HG02981 (cell line): ENCODE results near the gene OR1K1.
"Not testable (repeated sequence)": the region's sequence is repeated elsewhere in the genome, so short reads cannot be mapped to it uniquely, and the experiment has no call there.

Source experiments
- ATAC-seq: cut with Tn5 transposase; IDR thresholded peaks from one replicate; pipeline ENCODE4 v1.9.1; 2021; ENCODE audit warnings: mild to moderate bottlenecking, moderate library complexity; ENCODE audit not compliant: unreplicated experiment

OR1K1 gene

GRCh38 chr9:122800066-122801060 lies at the start of gene OR1K1:
TSS of gene OR1K1 (plus strand) at chr9:122800123. CDS start at chr9:122800123, 0 bp downstream.
- ATAC-seq = no peak

- ATAC-seq = no peak
Observed at GRCh38 chr9:122754825-122755224, 45.1 kb upstream of the OR1K1 start.

- ATAC-seq = no peak
Observed at GRCh38 chr9:122767817-122768216, 32.1 kb upstream of the OR1K1 start.

DNA sequence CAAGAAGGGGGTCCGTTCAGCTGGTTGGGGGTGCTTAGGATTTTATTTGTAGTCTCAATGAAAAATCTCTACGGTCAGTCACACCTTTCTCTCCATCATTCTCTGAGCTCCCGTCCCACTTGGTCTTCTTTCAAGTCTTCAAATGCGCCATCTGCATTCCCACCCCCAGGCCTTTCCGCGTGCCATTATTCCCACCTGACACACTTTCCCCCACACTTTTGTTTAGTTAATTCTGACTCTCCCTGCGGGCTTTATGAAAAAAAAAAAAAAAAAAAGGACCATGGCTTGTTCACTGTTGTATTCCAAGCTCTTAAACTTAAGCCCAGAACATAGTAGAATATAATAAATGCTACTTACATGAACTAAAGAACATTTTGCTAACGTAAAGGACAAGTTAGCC lies 22.9 kb upstream of the OR1K1 start:
- no peak for ATAC-seq

DNA sequence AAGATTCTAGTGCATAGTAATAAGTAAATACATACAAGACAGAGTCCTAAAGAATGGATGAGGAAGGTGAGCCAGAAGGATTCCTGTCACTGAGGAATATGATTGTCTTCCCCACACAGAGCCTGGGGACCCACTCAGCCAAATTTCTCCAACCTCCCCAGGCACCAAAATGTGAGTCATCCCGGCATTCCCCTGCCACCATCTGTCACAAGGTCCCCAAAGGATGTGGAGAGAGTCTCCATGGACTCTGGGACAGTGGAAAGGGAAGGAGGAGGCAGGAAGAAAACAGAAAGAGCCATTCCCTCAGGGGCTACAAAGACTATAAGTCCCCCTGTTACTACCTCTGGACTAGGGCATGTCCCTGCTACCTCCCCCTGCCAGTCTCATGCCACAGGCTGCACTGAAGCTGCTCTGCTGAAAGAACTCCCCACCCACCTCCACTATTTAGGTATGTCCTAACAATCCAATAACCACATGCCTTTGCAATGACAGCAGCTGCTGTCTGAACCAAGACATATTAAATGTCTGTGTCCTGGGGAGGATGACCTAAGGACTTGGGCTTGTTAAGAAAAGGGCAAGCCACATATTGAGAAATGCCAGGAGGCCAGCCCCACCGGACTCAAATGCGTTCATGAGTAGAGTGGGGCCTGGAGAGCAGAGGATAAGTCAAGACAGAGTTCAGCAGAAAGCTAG lies 21.8 kb upstream of the OR1K1 start:
- ATAC-seq = no peak

- no peak for ATAC-seq
Observed at GRCh38 chr9:122779181-122779580, 20.7 kb upstream of the OR1K1 start.

DNA sequence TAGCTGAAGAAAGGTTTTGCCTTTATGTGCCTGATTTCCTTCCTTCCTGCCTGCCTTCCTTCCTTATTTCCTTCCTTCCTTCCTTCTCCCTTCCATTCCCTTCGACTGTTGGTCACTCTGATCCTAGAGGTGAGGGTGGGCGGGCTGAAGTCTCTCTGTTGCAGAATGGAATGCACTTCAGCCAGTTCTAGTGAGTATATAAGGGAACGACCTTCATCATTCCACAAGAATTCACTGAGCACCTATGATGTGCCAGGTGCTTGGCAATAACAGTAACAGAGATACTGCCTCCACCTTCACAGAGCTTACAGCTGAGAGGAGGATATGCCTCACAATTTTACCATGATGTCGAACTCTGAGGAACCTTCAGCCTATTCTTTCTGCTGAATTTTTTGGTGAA lies 19.9 kb upstream of the OR1K1 start:
- ATAC-seq = no peak

- ATAC-seq = no peak
Observed at GRCh38 chr9:122781671-122782070, 18.3 kb upstream of the OR1K1 start.

- ATAC-seq = no peak
Observed at GRCh38 chr9:122785269-122785668, 14.7 kb upstream of the OR1K1 start.

DNA sequence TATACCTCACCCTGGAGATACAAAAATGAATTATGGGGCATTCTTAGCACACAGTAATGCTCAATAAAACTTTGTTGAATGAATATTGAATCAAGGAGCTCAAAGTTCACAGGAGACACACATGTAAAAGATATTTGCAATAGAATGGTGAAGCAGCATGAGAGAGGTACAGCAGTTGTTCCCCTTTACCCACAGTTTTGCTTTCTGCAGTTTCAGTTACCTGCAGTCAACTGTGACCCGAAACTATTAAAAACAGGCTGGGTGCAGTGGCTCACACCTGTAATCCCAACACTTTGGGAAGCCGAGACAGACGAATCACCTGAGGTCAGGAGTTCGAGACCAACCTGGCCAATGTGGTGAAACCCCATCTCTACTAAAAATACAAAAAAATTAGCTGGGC lies 13.6 kb upstream of the OR1K1 start:
- no peak for ATAC-seq

GRCh38 chr9:122788831-122789230 lies 11.1 kb upstream of the OR1K1 start, which contains the start of gene OR5C1:
TSS of gene OR5C1 (plus strand) at chr9:122788933. CDS start at chr9:122788933, 0 bp downstream.
- no peak for ATAC-seq

DNA sequence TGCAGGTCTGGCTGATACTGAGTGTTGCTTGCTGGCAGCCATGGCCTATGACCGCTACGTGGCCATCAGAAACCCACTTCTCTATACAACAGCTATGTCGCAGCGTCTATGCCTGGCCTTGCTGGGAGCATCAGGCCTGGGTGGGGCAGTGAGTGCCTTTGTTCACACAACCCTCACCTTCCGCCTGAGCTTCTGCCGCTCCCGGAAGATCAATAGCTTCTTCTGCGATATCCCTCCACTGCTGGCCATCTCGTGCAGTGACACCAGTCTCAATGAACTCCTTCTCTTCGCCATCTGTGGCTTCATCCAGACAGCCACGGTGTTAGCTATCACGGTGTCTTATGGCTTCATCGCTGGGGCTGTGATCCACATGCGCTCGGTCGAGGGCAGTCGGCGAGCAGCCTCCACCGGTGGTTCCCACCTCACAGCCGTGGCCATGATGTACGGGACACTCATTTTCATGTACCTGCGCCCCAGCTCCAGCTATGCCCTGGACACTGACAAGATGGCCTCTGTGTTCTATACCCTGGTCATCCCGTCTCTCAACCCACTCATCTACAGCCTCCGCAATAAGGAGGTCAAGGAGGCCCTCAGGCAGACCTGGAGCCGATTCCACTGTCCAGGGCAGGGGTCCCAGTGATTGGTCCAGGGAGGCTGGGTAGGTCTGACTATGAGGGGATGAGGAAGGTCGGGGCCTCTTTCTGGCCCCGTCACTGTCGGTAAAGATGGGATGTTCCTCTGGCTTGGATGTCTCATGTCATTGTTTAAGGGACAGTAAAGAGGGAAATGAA lies 10.5 kb upstream of the OR1K1 start:
- ATAC-seq = no peak

- no peak for ATAC-seq
Observed at GRCh38 chr9:122791872-122792669, 7.9 kb upstream of the OR1K1 start.

DNA sequence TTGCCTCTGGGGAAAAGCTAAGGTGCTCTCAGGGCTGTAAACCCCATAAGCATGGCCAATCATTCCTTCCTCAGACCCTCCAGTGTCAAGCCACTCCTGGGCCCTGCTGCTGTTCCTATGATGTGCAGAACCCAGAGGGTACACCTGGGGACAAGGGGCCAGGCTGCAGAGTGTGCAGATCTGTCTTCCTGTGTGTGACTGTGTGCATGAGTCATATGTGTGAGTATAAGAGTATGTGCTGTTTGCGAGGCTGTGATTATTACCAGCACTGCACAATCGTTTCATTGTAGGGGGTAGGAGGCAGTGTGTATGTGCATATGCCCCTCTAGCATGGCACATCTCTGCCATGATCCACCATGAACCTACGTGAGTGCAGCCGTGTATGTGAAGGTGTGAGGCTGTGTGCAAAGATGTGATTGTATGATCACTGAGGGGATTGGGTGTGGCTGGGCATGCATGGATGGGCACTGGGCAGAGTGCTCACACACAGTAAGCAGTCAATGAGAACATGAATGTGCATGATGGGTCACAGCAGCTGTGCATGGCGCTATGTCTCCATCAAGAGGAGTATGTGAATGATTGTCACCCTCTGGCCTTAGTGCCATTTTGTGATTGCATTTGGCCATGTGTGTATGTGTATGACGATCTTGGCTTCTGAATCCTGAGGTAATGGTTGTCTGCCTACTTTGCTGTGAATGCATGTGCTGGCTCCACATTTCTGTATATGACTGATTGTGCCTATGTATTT lies 2.4 kb upstream of the OR1K1 start:
- no peak for ATAC-seq

GRCh38 chr9:122806661-122807060 lies 6.7 kb downstream of the OR1K1 start:
- ATAC-seq = no peak

DNA sequence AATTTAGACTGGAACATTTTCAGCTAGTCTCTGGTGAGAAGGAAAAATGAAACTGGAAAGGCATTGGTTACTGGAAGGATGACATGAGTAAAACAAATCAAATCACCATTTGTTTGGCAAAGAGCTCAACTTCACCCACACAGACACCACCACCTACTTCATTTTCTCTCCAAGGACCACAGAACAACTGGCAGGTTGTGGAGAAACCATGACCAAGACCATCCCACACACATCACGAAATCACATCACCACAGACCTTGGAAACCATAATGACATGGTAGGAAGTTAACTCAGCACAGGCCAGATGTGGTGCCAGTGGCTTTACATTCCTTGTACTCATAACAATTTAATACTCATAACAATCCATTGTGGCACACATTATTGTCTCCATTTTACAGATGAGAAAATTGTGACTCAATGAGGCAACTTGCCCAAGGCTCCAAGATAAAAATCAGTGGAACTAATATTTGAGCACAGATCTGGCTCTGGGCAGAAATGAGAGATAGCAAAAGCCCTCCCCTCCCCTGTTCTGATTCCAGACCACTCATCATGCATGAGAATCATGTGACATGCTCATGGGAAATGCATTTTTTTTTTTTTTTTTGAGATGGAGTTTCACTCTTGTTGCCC lies 7.5 kb downstream of the OR1K1 start:
- no peak for ATAC-seq

GRCh38 chr9:122808141-122808540 lies 8.2 kb downstream of the OR1K1 start:
- no peak for ATAC-seq

- ATAC-seq = not testable (repeated sequence)
Observed at GRCh38 chr9:122809261-122809660, 9.3 kb downstream of the OR1K1 start.

DNA sequence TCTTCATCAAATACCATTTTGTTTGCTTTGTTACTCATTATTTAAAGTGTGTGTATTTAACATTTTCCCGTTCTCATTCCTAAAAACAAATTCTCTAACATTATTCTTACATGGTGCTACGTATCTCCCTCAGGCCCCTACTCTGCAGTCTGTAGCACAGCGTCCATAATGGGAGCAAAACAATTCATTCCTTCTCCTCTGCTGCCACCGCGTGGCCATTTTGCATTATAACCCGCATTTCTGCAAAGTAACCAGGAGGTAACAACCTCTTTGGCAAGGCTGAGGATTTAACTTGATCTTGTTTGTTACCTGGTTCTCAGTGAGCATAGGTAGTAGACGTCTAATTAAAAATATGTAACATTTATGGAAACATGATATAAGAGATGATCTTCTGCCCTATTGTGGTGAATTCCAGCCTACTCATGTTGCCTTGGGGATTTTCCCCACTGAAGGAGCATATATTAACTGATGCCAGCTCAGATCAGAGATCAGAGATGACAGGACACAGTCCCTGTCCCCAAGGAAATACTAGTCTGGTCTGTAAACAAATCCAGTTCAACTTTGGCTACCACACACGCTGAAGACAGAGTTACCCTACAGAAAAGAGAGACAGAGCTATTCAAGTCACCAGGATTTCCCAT lies 10.5 kb downstream of the OR1K1 start:
- ATAC-seq = peak; percentile 73
